K562 (cell line): ENCODE data around the gene ACVR1C. TPM values are rescaled to one million over a fixed set of nuclear protein-coding genes. Genes with fewer than 3 reads are reported as not detected.

Experiments used
- ATAC-seq: fragments of 200-7000 bp; cut with Tn5 transposase; 3 replicates; pipeline ENCODE4 v1.9.1; 2020; ENCODE audit warnings: moderate library complexity
- BruUV-seq: library from RNA; stranded (reverse); fragments of 400-500 nt; replicated peaks from 2 replicates; lab custom pipeline; 2021; lab: Mats Ljungman, UMichigan
- CTCF ChIA-PET: fragments of 300-600 bp; formaldehyde crosslinking; extraction: SDS; loops from one replicate; lab custom pipeline; 2021; ENCODE audit warnings: low intra/inter-chr PET ratio; lab: Yijun Ruan, JAX
- POLR2A ChIA-PET: fragments of 300-600, 350-650 bp; sonication (Branson Sonifier 250); formaldehyde crosslinking; extraction: SDS; loops from one replicate; lab custom pipeline; 2021; ENCODE audit warnings: antibody characterized with exemption, inconsistent platforms; lab: Yijun Ruan, JAX
- DNase-seq, 4 experiments: peaks; one replicate each; pipeline versions ENCODE4 v3.0.0 to v3.0.0-alpha.2; 2011 to 2018; ENCODE audit warnings: low spot score in 3 of 4, mixed read lengths in 3 of 4; ENCODE audit errors: extremely low read depth in 1 of 4
- FAIRE-seq: peaks from 2 replicates; lab custom pipeline; 2011; peaks lifted over from hg19 to GRCh38; lab: Jason Lieb, UNC
- H2AFZ ChIP-seq: 2 replicates; pipeline ENCODE4 v1.6.0; 2011; ENCODE audit warnings: low read depth, low read length, control low read depth, inconsistent platforms
- H3K27ac ChIP-seq: fragments of 200-600 bp; 3 replicates; pipeline ENCODE4 v1.8.0; 2011; ENCODE audit warnings: low read depth, mild to moderate bottlenecking, control low read depth, inconsistent platforms, low read length, moderate library complexity, mixed read lengths; ENCODE audit errors: extremely low read depth
- H3K27me3 ChIP-seq, 2 experiments: fragments of 300-600 bp in 1 of 2; 2 replicates in 1 of 2; 3 replicates in 1 of 2; pipeline versions ENCODE4 v1.6.0 to v1.8.0; 2011; ENCODE audit warnings: inconsistent platforms in 2 of 2, low read length in 2 of 2, mild to moderate bottlenecking in 1 of 2, mixed read lengths in 1 of 2, moderate library complexity in 1 of 2; ENCODE audit not compliant: control insufficient read depth in 2 of 2, insufficient read depth in 2 of 2
- H3K36me3 ChIP-seq: fragments of 300-600 bp; 3 replicates; pipeline ENCODE4 v1.8.0; 2011; ENCODE audit warnings: mild to moderate bottlenecking, low read length, inconsistent platforms; ENCODE audit not compliant: control insufficient read depth, insufficient read depth
- H3K4me1 ChIP-seq, 2 experiments: fragments of 200-600 bp in 1 of 2; replicated peaks in 1 of 2; 2 replicates in 1 of 2; 3 replicates in 1 of 2; pipeline versions ENCODE4 v1.5.1 to v1.8.0; 2011; ENCODE audit warnings: inconsistent platforms in 2 of 2, low read length in 2 of 2, mild to moderate bottlenecking in 1 of 2, mixed read lengths in 1 of 2, moderate library complexity in 1 of 2; ENCODE audit not compliant: control insufficient read depth in 2 of 2, insufficient read depth in 2 of 2
- H3K4me2 ChIP-seq: 2 replicates; pipeline ENCODE4 v1.6.1; 2011; ENCODE audit warnings: low read length, control low read depth, inconsistent platforms, mixed read lengths; ENCODE audit not compliant: insufficient read depth
- H3K4me3 ChIP-seq: fragments of 200-600 bp; sonication (generic), shearing (Covaris generic); 2 replicates; pipeline ENCODE4 v1.5.1; 2016; ENCODE audit warnings: control low read depth, inconsistent platforms
- H3K79me2 ChIP-seq: fragments of 200-600 bp; 3 replicates; pipeline ENCODE4 v1.8.0; 2011; ENCODE audit warnings: low read length, inconsistent platforms; ENCODE audit not compliant: control insufficient read depth, insufficient read depth
- H3K9ac ChIP-seq, 2 experiments: 2 replicates each; pipeline versions ENCODE4 v1.6.0 to v1.6.1; 2011; ENCODE audit warnings: low read depth in 2 of 2, low read length in 2 of 2, control low read depth in 1 of 2, inconsistent platforms in 1 of 2, mild to moderate bottlenecking in 1 of 2, mixed read lengths in 1 of 2; ENCODE audit not compliant: insufficient read depth in 1 of 2
- H3K9me1 ChIP-seq: one replicate; pipeline ENCODE4 v1.6.0; 2011; ENCODE audit warnings: inconsistent platforms, mild to moderate bottlenecking, low read length, moderate library complexity; ENCODE audit not compliant: control insufficient read depth, insufficient read depth
- H3K9me3 ChIP-seq: replicated peaks from 2 replicates; pipeline ENCODE4 v1.5.1; 2011; ENCODE audit warnings: low read depth, low read length, inconsistent platforms; ENCODE audit not compliant: control insufficient read depth, insufficient read depth
- H4K20me1 ChIP-seq: replicated peaks from 2 replicates; pipeline ENCODE4 v1.6.1; 2011; ENCODE audit warnings: low read length, inconsistent platforms, mixed read lengths; ENCODE audit not compliant: control insufficient read depth, insufficient read depth
- ARID3A ChIP-seq: IDR thresholded peaks from 2 replicates; pipeline ENCODE4 v1.6.1; 2012; ENCODE audit warnings: low read depth, low read length, improper control_type of control experiment, borderline replicate concordance
- BCOR ChIP-seq: fragments of 450-650 bp; IDR thresholded peaks from 2 replicates; pipeline ENCODE4 v1.6.1; 2016
- CCAR2 ChIP-seq: fragments of 200-400 bp; formaldehyde crosslinking; IDR thresholded peaks from 2 replicates; pipeline ENCODE4 v1.6.1; 2017; ENCODE audit warnings: mild to moderate bottlenecking, low read depth, low read length
- POLR2B ChIP-seq: fragments of 450-650 bp; IDR thresholded peaks from 2 replicates; pipeline ENCODE4 v1.6.1; 2018; ENCODE audit warnings: low read depth; ENCODE audit not compliant: partially characterized antibody
- RBBP5 ChIP-seq: fragments of 200-600 bp; sonication (generic); IDR thresholded peaks from 2 replicates; pipeline ENCODE4 v1.6.1; 2012; ENCODE audit warnings: borderline replicate concordance, mild to moderate bottlenecking, low read length, control low read depth, inconsistent platforms; ENCODE audit not compliant: insufficient read depth, poor library complexity, severe bottlenecking
- RFX7 ChIP-seq: fragments of 250-450 bp; sonication (Bioruptor Pico); IDR thresholded peaks from 2 replicates; pipeline ENCODE4 v1.5.1; 2021; ENCODE audit warnings: mild to moderate bottlenecking
- SMC3 ChIP-seq: conservative IDR thresholded peaks from 2 replicates; pipeline ENCODE4 v1.6.1; 2011; ENCODE audit warnings: low read depth, low read length, improper control_type of control experiment; ENCODE audit not compliant: insufficient read depth
- TAF7 ChIP-seq: fragments of 450-650 bp; IDR thresholded peaks from 2 replicates; pipeline ENCODE4 v1.6.1; 2016; ENCODE audit warnings: missing genetic modification characterization, missing compliant biosample characterization
- ZNF316 ChIP-seq: fragments of 450-650 bp; IDR thresholded peaks from 2 replicates; pipeline ENCODE4 v1.6.1; 2016
- ZNF668 ChIP-seq: fragments of 250-450 bp; sonication (Bioruptor Pico); IDR thresholded peaks from 2 replicates; pipeline ENCODE4 v1.8.0; 2022; ENCODE audit warnings: mild to moderate bottlenecking, inconsistent platforms
- ZNF707 ChIP-seq: fragments of 250-450 bp; sonication (Bioruptor Pico); conservative IDR thresholded peaks from 2 replicates; pipeline ENCODE4 v1.8.0; 2022; ENCODE audit warnings: inconsistent platforms, mild to moderate bottlenecking, moderate library complexity
- ZNF778 ChIP-seq: fragments of 450-650 bp; formaldehyde crosslinking; IDR thresholded peaks from 2 replicates; pipeline ENCODE4 v1.4.0; 2020; ENCODE audit warnings: mild to moderate bottlenecking, moderate library complexity
- WGBS: fragments of 100-300 bp; shearing (Covaris generic); methylation state at CpG from one replicate; pipeline ENCODE4 v1.1.6; 2016; ENCODE audit warnings: low coverage, mixed read lengths; ENCODE audit not compliant: insufficient coverage; ENCODE audit errors: missing lambda C conversion rate; 5-methylcytosine and 5-hydroxymethylcytosine counted together
- in situ Hi-C: fragments of 300-500 bp; cut with MboI; formaldehyde crosslinking; loops from 4 replicates; pipeline ENCODE4 v1.15.0; 2018; ENCODE audit warnings: inconsistent platforms, mixed read lengths
- intact Hi-C: fragments of 100-400 bp; cut with micrococcal nuclease; formaldehyde crosslinking; loops from 2 replicates; pipeline ENCODE4 v1.14.2; 2022
- polyA plus RNA-seq, 8 experiments: library from polyadenylated mRNA; depleted of rRNA in 4 of 8; stranded (reverse) in 5 of 8; unstranded in 3 of 8; fragments of >200 nt; fragmentation: Nextera tagmentation in 2 of 8; fragmentation: Illumina TruSeq in 1 of 8; extraction: Ambion mirVana in 2 of 8; extraction: Trizol in 1 of 8; gene quantifications; 2 replicates each; pipeline versions ENCODE4 v1.2.1 to v1.2.3, GENCODE V29; 2011 to 2014; ENCODE audit warnings: inconsistent platforms in 1 of 8, missing spikeins in 1 of 8
- total RNA-seq, 7 experiments: library from RNA; depleted of rRNA in 6 of 7; stranded (reverse); fragments of >200 nt in 6 of 7; fragmentation: Illumina TruSeq in 2 of 7; extraction: Trizol in 2 of 7; gene quantifications; 2 replicates each; pipeline versions ENCODE4 v1.2.1 to v1.2.3, GENCODE V29; 2011 to 2021; ENCODE audit warnings: low replicate concordance in 1 of 7
- TF ChIP-seq, protein P1 (sequence below): sonication (generic); formaldehyde crosslinking; IDR thresholded peaks from 2 replicates; pipeline ENCODE4 v1.8.0; 2022; ENCODE audit warnings: missing genetic modification reagents, mild to moderate bottlenecking, borderline replicate concordance

ACVR1C gene
- total and polyA plus RNA-seq, 9 of the 15 experiments (the other 6 are each of a cell fraction or from before 2014, with no cell fraction given), result 0.05 to 0.58 (median 0.28) TPM

DNA sequence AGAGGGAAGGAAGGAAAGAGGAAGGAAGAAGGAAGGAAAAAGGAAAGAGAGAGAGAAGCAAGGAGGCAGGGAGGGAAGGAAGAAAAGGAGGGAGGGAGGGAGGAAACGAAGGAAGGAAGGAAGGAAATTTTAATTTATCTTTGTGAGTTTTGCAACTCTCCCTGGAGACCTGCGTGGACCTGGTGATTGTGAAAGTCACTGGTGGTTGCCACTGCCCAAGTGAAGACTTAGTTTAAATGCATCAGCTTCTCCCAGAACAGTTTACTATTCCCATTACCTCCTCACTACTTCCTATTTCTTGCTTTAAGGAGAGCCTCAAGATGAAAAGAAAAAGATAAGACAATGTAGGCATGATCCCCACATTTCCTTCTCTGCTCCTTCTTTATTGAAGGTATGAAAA is 68.8 kb downstream of the ACVR1C start (continued):
- TF ChIP-seq SMC3, result no peak
- no peak for TF ChIP-seq BCOR
- TF ChIP-seq, all 486 proteins: peak for 2

- H3K27ac ChIP-seq, result no peak overlapping the region
- 0% methylated on average over 3 of the region's 3 CpGs for WGBS
- no peak overlapping the region for H3K4me3 ChIP-seq
- H3K79me2 ChIP-seq, result no peaks in the 10 kb centered on the region
- H4K20me1 ChIP-seq, result no peaks in the 10 kb centered on the region
- CTCF ChIA-PET, result no interaction called here
- no peaks in the 10 kb centered on the region for H3K9me3 ChIP-seq
- H3K4me1 ChIP-seq, result no peaks in the 10 kb centered on the region
- FAIRE-seq, result no peak
- intact Hi-C loops, result no loop called here
- H3K9ac ChIP-seq, result no peak overlapping the region
- 0 out of 5 replicates have a peak, but pooled peaks cover 0 to 2% of the 10 kb centered on the region in 2 experiments for H3K27me3 ChIP-seq
- no peak overlapping the region for H3K4me2 ChIP-seq
- no TSS peak for BruUV-seq
- DNase-seq, result no peak
- POLR2A ChIA-PET, result no interaction called here
- H3K36me3 ChIP-seq, result no peaks in the 10 kb centered on the region
- H3K9me1 ChIP-seq, result no peaks in the 10 kb centered on the region
- in situ Hi-C loops, result no loop called here
- H2AFZ ChIP-seq, result no peak overlapping the region
- ATAC-seq, result no peak
- TF ChIP-seq ZNF707 (CRISPR knock-in tag), result no peak
- no peak for TF ChIP-seq ZNF778 (CRISPR knock-in tag)
- TF ChIP-seq RBBP5, result no peak
- TF ChIP-seq, protein P1, sequence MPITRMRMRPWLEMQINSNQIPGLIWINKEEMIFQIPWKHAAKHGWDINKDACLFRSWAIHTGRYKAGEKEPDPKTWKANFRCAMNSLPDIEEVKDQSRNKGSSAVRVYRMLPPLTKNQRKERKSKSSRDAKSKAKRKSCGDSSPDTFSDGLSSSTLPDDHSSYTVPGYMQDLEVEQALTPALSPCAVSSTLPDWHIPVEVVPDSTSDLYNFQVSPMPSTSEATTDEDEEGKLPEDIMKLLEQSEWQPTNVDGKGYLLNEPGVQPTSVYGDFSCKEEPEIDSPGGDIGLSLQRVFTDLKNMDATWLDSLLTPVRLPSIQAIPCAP (CRISPR knock-in tag), result no peak
- TF ChIP-seq ARID3A, result no peak
- TF ChIP-seq CCAR2, result no peak
- TF ChIP-seq ZNF668, result no peak
- TF ChIP-seq ZNF316, result no peak
- TF ChIP-seq RFX7 (CRISPR knock-in tag), result no peak
- TF ChIP-seq TAF7 (tag), result no peak
- no peak for TF ChIP-seq POLR2B
Measured at GRCh38 chr2:157559461-157559860, 69.2 kb downstream of the ACVR1C start.
